ENCODE results near the gene SFI1.

SFI1 gene

DNA sequence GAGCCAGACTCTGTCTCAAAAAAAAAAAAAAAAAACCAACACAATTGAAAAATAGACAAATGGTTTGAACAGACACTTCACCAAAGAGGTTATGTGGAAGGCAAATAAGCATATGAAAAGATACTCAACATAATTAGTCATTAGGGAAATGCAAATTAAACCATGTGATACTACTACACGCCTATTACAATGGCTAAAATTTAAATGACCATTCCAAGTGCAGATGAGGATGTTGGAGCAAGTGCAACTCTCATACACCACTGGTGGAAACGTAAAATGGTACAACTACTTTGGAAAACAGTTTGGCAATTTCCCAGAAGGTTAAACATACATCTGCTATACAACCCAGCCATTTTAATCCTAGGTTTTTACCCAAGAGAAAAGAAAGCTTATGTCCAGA lies 31.0 kb upstream of the SFI1 start:
- Histone ChIP-seq H2AFZ (ENCODE audit: low read depth, low read length) (no peak overlapping the region), H3K9ac (ENCODE audit: low read depth, low read length) (no peak overlapping the region), H3K4me2 (ENCODE audit: insufficient read depth, low read length) (no peak overlapping the region), H3K27ac (ENCODE audit: low read length) (no peak overlapping the region), H4K20me1 (ENCODE audit: insufficient read depth, low read length) (peaks cover 9% of the 10 kb centered on the region; the same call in 1 of the 2 replicates), H3K4me1 (ENCODE audit: insufficient read depth, low read length) (no peaks in the 10 kb centered on the region), H3K9me3 (ENCODE audit: insufficient read depth, low read length, severe bottlenecking) (no peaks in the 10 kb centered on the region), H3K79me2 (ENCODE audit: insufficient read depth, low read length) (peaks cover 23% of the 10 kb centered on the region), H3K36me3 (ENCODE audit: insufficient read depth, low read length) (peaks cover 79% of the 10 kb centered on the region), H3K4me3 (ENCODE audit: low read depth in 1 of 2, low read length in 2 of 2) (no peak overlapping the region), H3K27me3 (ENCODE audit: insufficient read depth, low read length, poor library complexity) (no peaks in the 10 kb centered on the region)
- DNase-seq (no peak), ATAC-seq (ENCODE audit: insufficient read depth, low read depth) (no peak)
- TF ChIP-seq EZH2 (IDR thresholded peaks at IDR 0.05; ENCODE audit: borderline replicate concordance, low read depth, low read length, severe bottlenecking) (no peak), CTCF (IDR thresholded peaks at IDR 0.05; ENCODE audit: borderline replicate concordance, extremely low read depth, low read length, poor library complexity, severe bottlenecking) (no peak)

- Histone ChIP-seq H3K27ac (ENCODE audit: low read length) (no peak overlapping the region), H3K9me3 (ENCODE audit: insufficient read depth, low read length, severe bottlenecking) (no peaks in the 10 kb centered on the region), H3K4me1 (ENCODE audit: insufficient read depth, low read length) (no peaks in the 10 kb centered on the region), H3K9ac (ENCODE audit: low read depth, low read length) (no peak overlapping the region), H3K36me3 (ENCODE audit: insufficient read depth, low read length) (peaks cover 51% of the 10 kb centered on the region), H3K27me3 (ENCODE audit: insufficient read depth, low read length, poor library complexity) (no peaks in the 10 kb centered on the region), H3K4me3 (ENCODE audit: low read depth in 1 of 2, low read length in 2 of 2) (no peak overlapping the region), H3K4me2 (ENCODE audit: insufficient read depth, low read length) (no peak overlapping the region), H2AFZ (ENCODE audit: low read depth, low read length) (no peak overlapping the region), H4K20me1 (ENCODE audit: insufficient read depth, low read length) (peaks cover 29% of the 10 kb centered on the region; the same call in 1 of the 2 replicates), H3K79me2 (ENCODE audit: insufficient read depth, low read length) (peaks cover 68% of the 10 kb centered on the region)
- no peak for ATAC-seq (ENCODE audit: insufficient read depth, low read depth)
- TF ChIP-seq CTCF (IDR thresholded peaks at IDR 0.05; ENCODE audit: borderline replicate concordance, extremely low read depth, low read length, poor library complexity, severe bottlenecking), result no peak
- TF ChIP-seq EZH2 (IDR thresholded peaks at IDR 0.05; ENCODE audit: borderline replicate concordance, low read depth, low read length, severe bottlenecking), result no peak
- no peak for DNase-seq
These were observed 21.6 kb upstream of the SFI1 start for GRCh38 chr22:31474743-31475142.

DNA sequence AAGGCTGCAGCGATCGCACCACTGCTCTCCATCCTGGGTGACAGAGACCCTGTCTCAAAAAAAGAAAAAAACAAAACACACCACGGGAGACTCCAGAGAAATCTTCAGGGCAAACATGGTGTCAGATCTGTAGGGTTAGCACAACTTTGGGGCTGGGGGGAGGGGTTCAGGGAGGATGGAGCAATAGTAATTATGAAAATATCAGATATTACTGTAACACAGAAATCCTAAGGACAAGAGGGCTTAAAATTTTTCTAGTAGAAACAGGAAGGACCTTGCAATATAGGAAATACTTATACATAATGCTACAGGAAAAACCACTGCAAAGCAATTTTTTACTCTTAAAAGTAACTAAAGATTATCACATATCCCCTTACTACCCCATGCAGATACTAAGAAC lies 20.5 kb upstream of the SFI1 start:
- Histone ChIP-seq H3K27me3 (ENCODE audit: insufficient read depth, low read length, poor library complexity) (no peaks in the 10 kb centered on the region), H3K79me2 (ENCODE audit: insufficient read depth, low read length) (peaks cover 77% of the 10 kb centered on the region), H3K4me3 (ENCODE audit: low read depth in 1 of 2, low read length in 2 of 2) (no peak overlapping the region), H3K9me3 (ENCODE audit: insufficient read depth, low read length, severe bottlenecking) (no peaks in the 10 kb centered on the region), H3K4me1 (ENCODE audit: insufficient read depth, low read length) (no peaks in the 10 kb centered on the region), H3K9ac (ENCODE audit: low read depth, low read length) (no peak overlapping the region), H2AFZ (ENCODE audit: low read depth, low read length) (no peak overlapping the region), H3K36me3 (ENCODE audit: insufficient read depth, low read length) (peaks cover 56% of the 10 kb centered on the region), H3K4me2 (ENCODE audit: insufficient read depth, low read length) (no peak overlapping the region), H4K20me1 (ENCODE audit: insufficient read depth, low read length) (peaks cover 29% of the 10 kb centered on the region; the same call in 1 of the 2 replicates), H3K27ac (ENCODE audit: low read length) (no peak overlapping the region)
- DNase-seq, result no peak
- no peak for ATAC-seq (ENCODE audit: insufficient read depth, low read depth)
- TF ChIP-seq EZH2 (IDR thresholded peaks at IDR 0.05; ENCODE audit: borderline replicate concordance, low read depth, low read length, severe bottlenecking) (no peak), CTCF (IDR thresholded peaks at IDR 0.05; ENCODE audit: borderline replicate concordance, extremely low read depth, low read length, poor library complexity, severe bottlenecking) (no peak)

GRCh38 chr22:31477329-31477728 lies 19.0 kb upstream of the SFI1 start:
- no peaks in the 10 kb centered on the region for H3K9me3 ChIP-seq (ENCODE audit: insufficient read depth, low read length, severe bottlenecking)
- H3K27ac ChIP-seq (ENCODE audit: low read length), result no peak overlapping the region
- H3K4me1 ChIP-seq (ENCODE audit: insufficient read depth, low read length), result no peaks in the 10 kb centered on the region
- TF ChIP-seq CTCF (IDR thresholded peaks at IDR 0.05; ENCODE audit: borderline replicate concordance, extremely low read depth, low read length, poor library complexity, severe bottlenecking), result no peak
- no peak for TF ChIP-seq EZH2 (IDR thresholded peaks at IDR 0.05; ENCODE audit: borderline replicate concordance, low read depth, low read length, severe bottlenecking)
- no peaks in the 10 kb centered on the region for H3K27me3 ChIP-seq (ENCODE audit: insufficient read depth, low read length, poor library complexity)
- H3K4me3 ChIP-seq (ENCODE audit: low read depth in 1 of 2, low read length in 2 of 2), result no peak overlapping the region
- no peak overlapping the region for H3K4me2 ChIP-seq (ENCODE audit: insufficient read depth, low read length)
- H2AFZ ChIP-seq (ENCODE audit: low read depth, low read length), result no peak overlapping the region
- DNase-seq (no peak), ATAC-seq (ENCODE audit: insufficient read depth, low read depth) (no peak)
- H3K9ac ChIP-seq (ENCODE audit: low read depth, low read length), result no peak overlapping the region
- peaks cover 29% of the 10 kb centered on the region; the same call in 1 of the 2 replicates for H4K20me1 ChIP-seq (ENCODE audit: insufficient read depth, low read length)
- peaks cover 92% of the 10 kb centered on the region for H3K79me2 ChIP-seq (ENCODE audit: insufficient read depth, low read length)
- peaks cover 67% of the 10 kb centered on the region for H3K36me3 ChIP-seq (ENCODE audit: insufficient read depth, low read length)

Data from DND-41 (cell line).